HG03521 (cell line): ENCODE results near the gene RFX6.

Source experiments
- ATAC-seq: cut with Tn5 transposase; IDR thresholded peaks from one replicate; pipeline ENCODE4 v1.9.1; 2021; ENCODE audit warnings: mild to moderate bottlenecking, moderate library complexity; ENCODE audit not compliant: unreplicated experiment

The RFX6 gene

DNA sequence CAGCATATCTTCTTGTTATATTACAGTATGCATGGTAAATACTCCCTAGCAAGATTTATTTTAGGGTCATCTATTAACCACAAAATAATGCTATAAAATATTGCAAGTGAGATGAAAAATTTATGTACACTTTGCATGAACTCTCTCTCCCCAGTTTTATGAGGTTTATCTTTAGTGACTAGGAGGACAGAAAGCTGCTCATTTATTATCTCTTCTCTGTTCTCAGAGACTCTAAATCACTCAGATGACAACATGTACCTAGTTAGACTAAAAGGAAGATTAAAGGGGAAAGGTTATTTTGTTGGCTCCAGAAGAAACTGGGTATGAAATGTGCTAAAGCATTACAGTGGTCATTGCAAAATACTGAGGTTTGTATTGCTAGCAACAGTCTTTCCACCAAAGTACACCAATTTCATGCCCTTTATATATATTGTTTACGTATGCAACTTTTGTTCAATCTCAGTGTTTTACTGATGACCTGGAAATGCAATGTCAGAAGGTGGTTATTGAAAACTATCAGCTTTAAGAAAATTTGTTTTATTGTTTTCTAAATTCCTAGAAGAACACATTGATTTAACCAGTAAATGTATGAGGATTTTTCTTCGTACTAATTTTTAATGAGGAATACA lies 11.8 kb downstream of the RFX6 start:
- no peak for ATAC-seq

DNA sequence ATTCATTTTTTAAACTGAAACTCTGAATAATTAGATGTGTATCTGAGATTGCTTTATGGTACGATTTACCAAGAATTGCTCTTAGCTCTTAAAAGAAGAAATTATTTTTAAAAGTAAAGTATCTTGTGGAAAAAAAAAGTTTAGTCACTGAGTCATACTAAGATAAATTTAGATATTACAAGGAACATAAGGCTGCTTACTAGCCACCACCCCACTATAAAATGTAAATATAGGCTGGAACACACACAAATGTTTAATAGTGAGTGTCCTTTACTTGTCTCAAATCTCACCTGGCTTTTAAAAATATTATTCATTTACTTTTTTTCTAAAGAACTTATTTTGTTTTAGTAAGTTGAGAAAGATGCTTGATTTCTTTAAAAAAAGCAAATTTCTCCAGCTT lies 17.6 kb downstream of the RFX6 start:
- no peak for ATAC-seq

DNA sequence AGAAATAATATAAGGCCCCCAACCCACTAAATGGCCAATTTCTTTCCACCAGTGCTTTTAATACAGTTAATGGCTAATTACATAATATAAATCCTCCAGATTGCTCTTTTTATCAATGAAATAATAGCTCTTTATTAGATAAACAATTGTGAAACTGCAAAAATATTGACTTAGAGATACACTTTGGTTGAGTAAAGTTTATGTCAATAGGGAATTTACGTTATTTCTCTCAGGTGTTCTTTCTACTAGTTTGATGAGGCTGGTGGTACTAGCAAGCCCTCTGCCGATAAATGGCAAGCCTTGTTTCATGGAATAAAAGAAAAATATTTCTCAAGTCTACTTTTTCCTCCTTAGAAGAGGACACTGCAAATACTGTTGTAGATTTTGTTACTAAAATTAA lies 18.9 kb downstream of the RFX6 start:
- ATAC-seq, result no peak

DNA sequence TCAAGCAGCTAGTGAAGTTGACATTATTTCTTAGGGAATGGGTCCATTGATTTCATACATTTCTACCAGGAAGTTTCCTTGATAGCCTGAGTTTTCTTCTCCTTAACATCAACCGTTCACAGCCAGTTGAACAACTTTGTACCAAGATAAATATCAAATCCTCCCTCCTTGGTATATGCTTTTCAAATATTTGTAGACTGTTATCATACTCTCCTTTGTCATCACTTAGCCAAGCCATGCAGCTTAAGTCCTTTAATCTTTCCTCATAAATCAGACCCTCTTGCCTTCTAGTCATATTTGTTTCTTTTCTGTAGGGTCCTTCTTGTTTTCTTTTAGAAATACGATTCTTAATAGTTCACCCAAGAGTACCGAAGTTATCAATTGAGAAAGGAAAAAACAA lies 25.6 kb downstream of the RFX6 start:
- ATAC-seq, result no peak

DNA sequence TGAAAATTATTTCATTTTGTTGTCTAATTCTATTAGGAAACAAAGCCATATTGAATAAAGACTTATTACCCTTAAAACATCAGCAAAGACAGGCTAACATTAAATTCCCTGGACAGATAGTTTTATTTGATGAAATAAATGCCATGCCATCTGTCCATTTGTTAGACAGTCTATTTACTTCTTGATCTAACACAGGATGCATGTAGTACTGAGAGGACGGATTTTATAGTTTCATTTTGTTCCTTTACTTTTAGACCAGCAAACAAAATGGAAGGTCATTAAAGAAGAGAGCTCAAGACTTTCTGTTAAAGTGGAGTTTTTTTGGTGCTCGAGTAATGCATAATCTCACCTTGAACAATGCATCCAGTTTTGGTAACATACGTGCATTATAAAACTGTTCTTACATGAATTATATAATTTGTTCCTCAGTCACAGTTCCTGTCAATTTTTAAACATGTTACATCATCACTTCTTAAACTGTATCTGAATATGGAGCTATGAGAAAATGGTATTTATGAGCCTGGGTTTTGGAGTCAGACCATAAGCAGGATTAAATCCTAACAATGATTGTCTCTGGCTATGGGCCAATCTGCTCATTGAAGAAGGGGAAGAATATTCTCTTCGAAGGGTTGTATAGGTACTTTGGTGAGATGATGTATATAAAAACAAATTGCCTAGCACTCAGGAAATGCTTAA lies 46.0 kb downstream of the RFX6 start:
- no peak for ATAC-seq

DNA sequence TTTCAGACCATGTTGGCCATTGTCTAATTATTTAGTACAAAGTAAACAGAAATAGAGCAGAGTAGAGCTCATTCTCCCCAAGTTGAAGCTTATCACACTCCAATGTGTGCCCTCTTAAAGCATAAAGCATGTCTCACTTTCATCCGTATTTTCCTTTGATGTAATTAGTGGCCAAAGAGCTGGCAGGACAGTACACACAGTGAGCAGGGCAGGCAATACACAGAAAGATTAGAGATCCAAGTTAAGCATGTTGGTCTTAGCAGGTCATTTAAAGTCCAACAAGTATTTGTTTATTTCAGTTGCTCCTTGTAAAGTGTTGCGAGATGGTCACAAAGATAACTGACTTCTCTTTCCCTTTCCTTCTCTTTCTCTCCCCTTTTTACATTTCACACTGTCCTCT lies 47.2 kb downstream of the RFX6 start:
- ATAC-seq, result no peak

DNA sequence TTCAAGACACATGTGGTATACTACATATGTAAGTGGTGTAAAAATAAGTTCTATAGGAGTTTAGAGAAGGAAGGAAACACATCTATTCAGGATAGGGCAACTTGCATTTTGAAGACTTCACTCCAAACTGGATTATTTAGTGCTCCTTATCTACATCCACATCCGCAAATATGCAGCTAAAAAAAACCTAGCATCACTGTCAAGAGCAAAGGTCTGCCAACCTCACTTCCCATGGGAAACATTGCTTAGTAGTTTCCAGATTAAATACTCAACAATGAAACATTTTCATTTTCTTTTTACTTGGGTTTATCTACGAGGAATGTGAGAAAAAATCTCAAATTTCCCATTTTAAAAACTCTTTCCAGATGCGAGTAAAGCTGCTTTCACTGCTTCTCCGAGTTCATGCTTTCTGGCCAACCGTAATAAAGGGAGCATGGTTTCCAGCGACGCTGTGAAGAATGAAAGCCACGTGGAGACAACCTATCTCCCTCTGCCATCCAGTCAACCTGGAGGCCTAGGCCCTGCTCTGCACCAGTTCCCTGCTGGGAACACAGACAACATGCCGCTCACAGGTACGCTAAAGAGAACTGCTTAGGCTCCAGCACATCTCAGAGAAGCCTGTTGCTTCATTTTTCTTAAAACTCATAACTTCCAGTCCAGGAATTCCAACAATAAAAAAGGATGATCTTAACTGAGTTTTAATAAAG lies 48.2 kb downstream of the RFX6 start:
- no peak for ATAC-seq

DNA sequence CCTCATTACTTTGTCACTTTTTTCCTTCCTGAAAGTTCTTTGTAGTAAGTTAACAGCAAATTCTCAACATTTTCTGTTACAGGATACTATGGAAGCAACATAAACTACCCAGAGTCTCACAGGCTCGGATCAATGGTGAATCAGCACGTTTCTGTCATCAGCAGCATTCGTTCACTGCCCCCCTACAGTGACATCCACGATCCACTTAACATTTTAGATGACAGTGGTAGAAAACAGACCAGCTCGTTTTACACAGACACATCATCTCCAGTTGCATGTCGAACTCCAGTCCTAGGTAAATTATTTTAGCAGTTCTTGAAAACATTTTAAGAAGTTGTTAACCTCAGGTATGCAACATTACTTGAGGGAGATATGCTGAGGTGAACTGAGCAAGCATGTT lies 51.6 kb downstream of the RFX6 start:
- ATAC-seq, result no peak

DNA sequence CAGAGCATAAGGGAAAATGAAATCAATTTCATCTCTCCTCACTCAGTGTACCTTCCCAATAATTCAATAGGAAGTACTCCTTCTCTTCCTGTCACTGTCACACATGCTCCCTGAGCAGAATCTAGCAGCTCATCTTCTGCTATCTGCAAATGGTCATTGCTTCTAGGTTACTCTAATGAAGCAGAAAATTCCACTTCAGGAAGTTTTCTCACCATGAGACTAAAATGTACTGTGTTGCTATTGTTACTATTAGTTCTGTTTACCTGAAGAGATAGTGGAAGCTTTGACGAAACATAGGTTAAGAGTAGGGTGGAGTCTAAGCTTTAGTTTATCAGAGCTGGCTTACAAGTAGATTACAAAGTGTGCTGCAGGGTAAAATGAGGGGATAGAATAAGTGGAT lies 52.8 kb downstream of the RFX6 start:
- no peak for ATAC-seq

DNA sequence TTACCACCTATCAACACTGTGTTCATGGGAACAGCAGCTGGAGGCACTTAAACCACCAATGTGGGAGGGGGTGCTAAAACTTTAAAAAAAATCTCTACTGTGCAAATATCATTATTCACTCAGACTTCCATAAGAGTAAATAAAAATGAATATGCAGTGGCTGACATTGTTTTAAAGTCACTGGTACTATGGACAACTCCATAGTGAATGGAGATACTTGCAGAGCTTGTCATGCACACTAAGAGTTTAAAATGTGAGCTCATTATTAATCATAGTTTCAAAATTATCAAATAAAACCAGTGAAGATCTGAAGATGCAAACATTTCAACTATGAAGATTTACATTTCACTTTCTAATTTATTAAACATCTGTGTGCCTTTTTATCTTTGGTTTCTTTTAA lies 54.4 kb downstream of the RFX6 start:
- no peak for ATAC-seq

DNA sequence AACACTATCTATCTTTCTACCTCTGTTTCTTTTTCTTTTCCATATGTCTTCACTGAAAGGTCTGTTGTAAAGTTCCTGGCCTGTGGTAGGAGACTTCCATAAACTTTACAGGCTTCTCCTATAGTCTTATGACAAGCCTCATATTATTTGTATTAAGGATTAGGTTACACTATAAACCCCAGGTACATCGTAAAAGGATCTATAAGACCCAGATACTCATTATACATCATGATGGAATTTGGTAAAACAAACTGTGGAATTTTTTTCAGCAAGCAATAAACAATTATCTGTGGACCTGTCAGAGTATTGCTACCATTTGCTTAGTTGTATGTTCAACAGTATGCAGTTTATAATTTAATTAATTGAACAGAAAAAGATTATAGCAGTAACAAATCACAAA lies 55.5 kb downstream of the RFX6 start:
- no peak for ATAC-seq

DNA sequence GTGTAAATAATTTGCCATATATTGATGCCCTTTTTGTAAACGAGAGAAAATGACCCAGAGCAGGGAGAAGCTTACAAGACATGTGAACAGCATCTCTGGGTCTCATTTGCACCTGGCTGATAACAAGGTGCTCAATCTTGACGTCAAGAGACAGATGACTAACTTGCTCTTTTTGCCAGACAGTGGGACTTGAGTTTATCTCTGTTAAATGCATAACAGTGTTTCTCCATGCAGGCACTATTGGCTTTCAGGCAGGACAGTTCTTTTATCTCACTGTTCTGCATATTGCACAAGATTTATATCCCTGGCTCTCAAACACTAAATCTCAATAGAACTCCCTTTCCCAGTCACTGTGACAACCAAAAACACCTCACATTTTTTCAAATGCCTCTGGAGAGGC lies 56.4 kb downstream of the RFX6 start:
- ATAC-seq, result no peak

DNA sequence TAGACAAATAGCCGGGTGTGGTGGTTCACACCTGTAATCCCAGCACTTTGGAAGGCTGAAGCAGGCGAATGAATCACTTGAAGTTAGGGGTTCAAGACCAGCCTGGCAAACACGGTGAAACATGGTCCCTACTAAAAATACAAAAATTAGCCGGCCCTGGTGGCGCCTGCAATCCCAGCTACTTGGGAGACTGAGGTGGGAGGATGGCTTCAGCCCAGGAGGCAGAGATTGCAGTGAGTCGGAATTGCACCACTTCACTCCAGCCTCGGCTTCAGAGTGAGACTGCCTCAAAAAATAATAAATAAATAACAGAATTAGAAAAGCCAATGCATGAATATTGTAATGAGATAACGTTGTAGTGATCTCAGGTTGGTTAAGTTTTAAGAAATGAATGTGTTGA lies 61.3 kb downstream of the RFX6 start:
- no peak for ATAC-seq

DNA sequence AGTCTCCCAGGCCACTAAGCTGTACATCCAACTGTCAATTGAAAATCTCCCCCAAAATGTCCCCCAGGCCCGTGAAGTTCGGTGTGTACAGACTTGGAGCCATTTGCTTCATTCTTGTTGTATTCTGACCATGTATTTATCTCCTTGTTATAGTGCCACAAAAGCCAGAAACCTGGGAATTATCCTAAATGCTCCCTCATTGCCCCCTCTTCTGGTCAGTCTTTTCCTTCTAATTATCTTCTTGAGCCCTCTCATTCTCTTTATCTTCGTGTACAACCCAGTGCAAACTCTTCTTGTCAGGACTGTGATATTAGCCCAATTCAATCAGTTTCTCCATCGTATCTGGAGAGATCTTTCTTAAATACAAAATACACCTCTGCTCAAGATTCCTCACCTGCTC lies 64.7 kb downstream of the RFX6 start:
- ATAC-seq, result no peak

DNA sequence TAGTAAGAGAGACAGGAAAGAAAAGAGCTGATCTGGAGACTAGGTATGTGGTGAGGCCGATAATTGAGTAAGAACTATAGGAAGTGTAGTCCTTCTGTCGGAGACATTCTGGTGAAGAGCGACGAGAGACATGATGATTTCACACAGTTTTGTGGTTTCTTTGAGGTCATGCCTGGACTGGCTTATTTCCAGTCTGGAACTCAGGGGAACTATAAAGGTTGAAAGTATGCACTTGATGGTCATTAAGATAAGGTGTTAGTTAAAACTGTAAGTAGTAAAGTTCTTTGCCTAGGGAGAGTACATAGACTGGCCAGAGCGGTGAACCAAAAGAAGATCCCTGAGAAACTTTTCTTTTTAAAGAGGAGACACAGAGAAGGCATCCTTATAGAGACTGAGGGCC lies 68.8 kb downstream of the RFX6 start:
- ATAC-seq, result no peak

DNA sequence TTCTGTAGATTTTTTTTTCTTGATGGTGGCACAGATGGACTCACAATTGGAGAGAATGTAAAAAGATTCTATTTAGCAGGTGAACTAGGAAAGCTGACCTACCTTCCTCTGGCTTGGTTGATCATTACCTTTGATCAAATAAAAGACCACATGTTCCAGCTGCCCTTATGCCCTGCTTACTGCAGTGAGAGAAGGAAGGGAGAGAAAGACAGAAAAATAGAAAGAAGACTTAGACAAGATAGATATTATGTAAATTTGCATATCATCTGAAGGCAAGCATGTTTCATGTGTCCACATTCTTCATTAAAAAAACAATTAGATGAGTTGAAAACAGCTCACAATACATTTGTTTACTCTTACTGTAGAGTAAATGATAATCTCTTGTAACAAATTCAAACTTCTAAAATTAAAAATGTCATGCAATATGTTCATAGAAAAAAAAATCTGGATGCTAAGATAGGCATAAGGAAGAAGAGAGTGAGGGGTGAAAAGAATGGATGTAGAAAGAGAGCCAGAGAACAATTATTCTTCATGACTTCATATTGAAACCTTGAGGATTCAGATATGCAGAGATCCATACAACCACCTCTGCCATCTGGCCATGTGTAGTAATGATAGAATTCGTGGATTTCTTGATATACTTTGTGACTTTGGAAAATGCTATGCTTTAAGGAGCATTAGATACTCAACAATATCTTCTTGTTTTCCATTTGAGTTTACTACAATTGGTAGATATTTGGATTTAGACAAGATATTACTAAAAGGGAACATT lies 71.7 kb downstream of the RFX6 start:
- no peak for ATAC-seq

DNA sequence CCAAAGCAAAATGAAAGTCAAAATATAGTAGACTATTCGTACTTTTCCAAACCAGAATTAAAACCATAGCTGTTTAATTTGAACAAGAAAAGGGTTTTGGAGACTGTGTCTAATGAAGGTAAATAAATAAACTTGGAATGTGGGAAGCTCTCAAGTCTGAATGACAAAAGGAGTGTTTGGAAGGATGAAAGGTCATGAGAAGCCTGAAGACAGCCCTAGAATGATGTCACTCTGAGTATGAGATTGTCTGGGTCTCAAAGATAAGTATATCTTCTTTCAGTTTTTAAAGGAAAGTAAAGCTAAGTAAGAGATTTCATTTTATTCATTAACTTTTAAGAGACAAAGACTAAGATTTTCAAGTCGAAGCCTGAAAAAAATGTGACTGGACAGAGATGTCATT lies 72.9 kb downstream of the RFX6 start:
- ATAC-seq, result no peak

DNA sequence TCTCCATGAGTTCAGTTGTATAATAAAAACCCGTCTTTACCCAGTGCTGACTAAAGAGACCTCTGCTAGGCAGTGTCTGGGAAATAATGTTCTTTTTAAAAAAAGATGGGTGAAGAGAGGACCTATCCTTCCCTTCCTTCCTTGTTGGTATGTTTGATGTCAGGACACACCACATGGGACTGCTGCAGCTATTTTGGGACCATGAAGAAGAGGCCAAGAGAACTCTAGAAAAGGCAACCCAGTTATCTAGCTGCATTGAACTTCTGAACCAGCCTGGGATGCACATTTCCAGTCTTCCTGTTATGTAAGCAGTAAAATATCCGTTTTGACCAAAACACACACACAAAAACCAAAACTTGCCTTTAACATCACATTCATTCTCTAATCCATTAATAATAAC lies 77.3 kb downstream of the RFX6 start:
- no peak for ATAC-seq

DNA sequence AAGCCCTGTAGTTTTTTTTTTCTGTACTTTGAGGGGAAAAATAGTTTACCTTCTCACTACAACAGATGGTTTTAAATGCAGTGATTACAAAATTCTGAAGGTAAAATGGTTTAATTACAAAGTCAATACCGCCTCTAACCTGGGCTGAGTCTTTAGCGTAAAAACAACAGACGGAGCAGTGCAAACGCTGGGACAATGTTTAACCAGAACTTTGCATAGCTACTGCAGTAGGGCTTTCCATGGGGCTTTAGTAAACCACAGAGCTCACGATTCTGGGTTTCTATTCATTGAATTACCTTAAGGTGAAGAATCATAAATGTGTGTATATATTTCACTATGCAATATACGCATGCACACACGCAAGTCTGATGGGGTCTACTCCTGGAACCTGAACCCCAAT lies 77.9 kb downstream of the RFX6 start:
- ATAC-seq, result no peak

DNA sequence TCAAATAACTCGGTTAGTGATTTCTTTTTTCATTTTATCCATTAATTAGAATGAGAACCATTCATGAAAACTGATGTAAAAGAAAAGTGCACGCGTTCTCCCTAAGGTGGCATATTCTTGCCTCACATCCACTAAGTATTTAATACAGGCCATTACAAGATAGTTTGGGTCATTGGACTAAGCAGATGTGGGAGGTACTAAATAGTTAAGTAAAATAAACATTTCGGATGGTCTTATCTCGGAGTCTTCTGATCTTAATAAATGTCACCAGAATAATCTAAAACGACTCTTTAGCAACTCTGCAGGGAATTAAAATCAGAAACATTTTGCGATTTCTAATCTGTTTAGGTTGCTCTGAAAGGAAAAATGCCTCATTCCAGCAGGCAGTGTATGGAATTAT lies 78.7 kb downstream of the RFX6 start:
- ATAC-seq, result no peak

DNA sequence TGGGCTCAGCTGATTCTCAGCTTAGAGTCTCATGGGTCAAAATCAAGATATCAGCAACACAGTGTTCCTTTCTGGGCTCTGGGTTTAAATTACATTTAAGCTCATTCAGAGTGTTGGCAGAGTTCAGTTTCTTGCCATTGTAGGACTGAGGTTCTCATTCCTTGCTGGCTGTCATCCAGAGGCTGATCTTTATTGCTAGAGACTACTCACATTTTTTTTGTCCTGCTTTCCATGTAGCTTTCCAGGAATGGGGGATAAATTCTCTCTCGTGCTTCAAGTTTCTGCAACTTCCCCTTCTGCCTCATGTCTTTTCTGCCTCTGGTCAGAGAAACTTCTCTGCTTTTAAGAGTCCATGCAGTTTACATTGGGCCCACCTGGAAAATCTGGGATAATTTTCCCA lies 86.9 kb downstream of the RFX6 start:
- ATAC-seq, result no peak
